ENCODE data around the gene XPO1.

GRCh38 chr2:61549546-61549945 is 11.4 kb upstream of the XPO1 start:
- TF ChIP-seq CTCF (conservative IDR thresholded peaks at IDR 0.05 in 1 of 2, IDR thresholded peaks at IDR 0.05 in 1 of 2; ENCODE audit: extremely low read depth in 1 of 2, insufficient read depth in 1 of 2, low read depth in 1 of 2, low read length in 2 of 2), result no peak
- no peak for TF ChIP-seq EZH2 (IDR thresholded peaks at IDR 0.05; ENCODE audit: borderline replicate concordance, low read length)
